GM06990 (cell line): Measurements from ENCODE around the gene EFNA4.

Source experiments
- DNase-seq: peaks from one replicate; pipeline ENCODE4 v3.0.0-alpha.2; 2011; ENCODE audit not compliant: insufficient read length; ENCODE audit errors: extremely low read depth
- H3K27me3 ChIP-seq: replicated peaks from 2 replicates; pipeline ENCODE4 v1.6.0; 2011; ENCODE audit warnings: low read length; ENCODE audit not compliant: control insufficient read depth, insufficient read depth
- H3K36me3 ChIP-seq: 2 replicates; pipeline ENCODE4 v1.5.1; 2011; ENCODE audit warnings: low read length; ENCODE audit not compliant: control insufficient read depth, insufficient read depth
- H3K4me3 ChIP-seq: replicated peaks from 2 replicates; pipeline ENCODE4 v1.5.1; 2011; ENCODE audit warnings: low read depth, mild to moderate bottlenecking, control low read depth, low read length
- TF ChIP-seq, protein P1 (sequence below): IDR thresholded peaks from 2 replicates; pipeline ENCODE4 v1.5.1; 2011; ENCODE audit warnings: low read length, control low read depth, mild to moderate bottlenecking, inconsistent platforms; ENCODE audit not compliant: insufficient read depth, poor library complexity, severe bottlenecking

The EFNA4 gene

GRCh38 chr1:155037043-155037442, 26.5 kb upstream of the EFNA4 start:
- no peaks in the 10 kb centered on the region for H3K36me3 ChIP-seq
- TF ChIP-seq, protein P1, sequence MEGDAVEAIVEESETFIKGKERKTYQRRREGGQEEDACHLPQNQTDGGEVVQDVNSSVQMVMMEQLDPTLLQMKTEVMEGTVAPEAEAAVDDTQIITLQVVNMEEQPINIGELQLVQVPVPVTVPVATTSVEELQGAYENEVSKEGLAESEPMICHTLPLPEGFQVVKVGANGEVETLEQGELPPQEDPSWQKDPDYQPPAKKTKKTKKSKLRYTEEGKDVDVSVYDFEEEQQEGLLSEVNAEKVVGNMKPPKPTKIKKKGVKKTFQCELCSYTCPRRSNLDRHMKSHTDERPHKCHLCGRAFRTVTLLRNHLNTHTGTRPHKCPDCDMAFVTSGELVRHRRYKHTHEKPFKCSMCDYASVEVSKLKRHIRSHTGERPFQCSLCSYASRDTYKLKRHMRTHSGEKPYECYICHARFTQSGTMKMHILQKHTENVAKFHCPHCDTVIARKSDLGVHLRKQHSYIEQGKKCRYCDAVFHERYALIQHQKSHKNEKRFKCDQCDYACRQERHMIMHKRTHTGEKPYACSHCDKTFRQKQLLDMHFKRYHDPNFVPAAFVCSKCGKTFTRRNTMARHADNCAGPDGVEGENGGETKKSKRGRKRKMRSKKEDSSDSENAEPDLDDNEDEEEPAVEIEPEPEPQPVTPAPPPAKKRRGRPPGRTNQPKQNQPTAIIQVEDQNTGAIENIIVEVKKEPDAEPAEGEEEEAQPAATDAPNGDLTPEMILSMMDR = no peak
- DNase-seq = no peak
- H3K27me3 ChIP-seq = peaks cover 3% of the 10 kb centered on the region
- H3K4me3 ChIP-seq = no peak overlapping the region

- DNase-seq = no peak
- no peaks in the 10 kb centered on the region for H3K36me3 ChIP-seq
These were observed 25.6 kb upstream of the EFNA4 start for GRCh38 chr1:155037851-155038441.

GRCh38 chr1:155038602-155039307, 24.8 kb upstream of the EFNA4 start:
- DNase-seq = no peak
- Histone ChIP-seq H3K27me3 (peaks cover 3% of the 10 kb centered on the region), H3K4me3 (no peak overlapping the region), H3K36me3 (no peaks in the 10 kb centered on the region)
- TF ChIP-seq, protein P1 = no peak

More at GRCh38 chr1:155037851-155038441, 25.6 kb upstream of the EFNA4 start:
- TF ChIP-seq, protein P1 = no peak
- Histone ChIP-seq H3K4me3 (no peak overlapping the region), H3K27me3 (peaks cover 3% of the 10 kb centered on the region)

GRCh38 chr1:155039308-155039669, 24.3 kb upstream of the EFNA4 start:
- DNase-seq = no peak
- peaks cover 3% of the 10 kb centered on the region for H3K27me3 ChIP-seq
- TF ChIP-seq, protein P1 = no peak
- no peak overlapping the region for H3K4me3 ChIP-seq
- no peaks in the 10 kb centered on the region for H3K36me3 ChIP-seq

- Histone ChIP-seq H3K36me3 (no peaks in the 10 kb centered on the region), H3K27me3 (no peaks in the 10 kb centered on the region; the same call in none of the 2 replicates), H3K4me3 (no peak overlapping the region)
- TF ChIP-seq, protein P1 = no peak
- no peak for DNase-seq
These were observed 23.0 kb upstream of the EFNA4 start for GRCh38 chr1:155040358-155041093.
